ENCODE data around the gene ZDHHC16. TPM values are rescaled to one million over a fixed set of nuclear protein-coding genes. Genes with fewer than 3 reads are reported as not detected.

The ZDHHC16 gene
- total and polyA plus RNA-seq, 2 donors (not counting 1 experiment from before 2014, with no cell fraction given) = 24.1 to 41.5 TPM

DNA sequence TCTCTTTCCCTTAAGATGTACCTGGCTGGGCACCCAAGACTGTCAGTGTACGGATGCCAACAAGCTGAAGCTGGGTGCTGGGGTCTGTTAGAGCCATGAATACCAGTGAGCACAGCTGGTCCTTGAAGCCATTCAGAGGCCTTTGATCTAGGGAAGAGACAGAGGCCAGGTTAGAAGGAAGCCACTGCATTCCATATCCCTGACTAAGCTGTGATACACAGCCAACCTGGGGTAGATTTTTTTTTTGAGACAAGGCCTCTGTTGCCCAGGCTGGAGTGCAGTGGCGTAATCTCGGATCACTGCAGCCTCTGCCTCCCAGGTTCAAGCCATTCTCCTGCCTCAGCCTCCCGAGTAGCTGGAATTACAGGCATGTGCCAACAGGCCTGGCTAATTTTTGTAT lies 20.8 kb downstream of the ZDHHC16 start:
- Histone ChIP-seq H4K20me1 (ENCODE audit: control insufficient read depth, insufficient read depth, low read length, poor library complexity, severe bottlenecking) (no peaks in the 10 kb centered on the region), H3K36me3 (replicated peaks in 1 of 2; ENCODE audit: control extremely low read depth in 1 of 2, control insufficient read depth in 1 of 2, extremely low read depth in 1 of 2, insufficient read depth in 2 of 2, low read length in 1 of 2) (peaks cover 17 to 89% of the 10 kb centered on the region in 2 experiments), H3K9me3 (ENCODE audit: control extremely low read depth in 1 of 3, control insufficient read depth in 2 of 3, insufficient read depth in 1 of 3, low read length in 2 of 3) (no peaks in the 10 kb centered on the region), H2AFZ (ENCODE audit: insufficient read depth, low read depth, low read length, poor library complexity, severe bottlenecking) (no peak overlapping the region), H3K27ac (ENCODE audit: low read length in 2 of 2) (no peak overlapping the region), H3K4me1 (ENCODE audit: control insufficient read depth in 2 of 2, insufficient read depth in 2 of 2, low read length in 2 of 2) (no peaks in the 10 kb centered on the region), H3K4me2 (replicated peaks; ENCODE audit: low read depth, low read length, poor library complexity, severe bottlenecking) (no peak overlapping the region), H3K9ac (ENCODE audit: low read length) (no peak overlapping the region), H3K4me3 (ENCODE audit: control extremely low read depth in 1 of 5, extremely low read depth in 1 of 5, insufficient read depth in 1 of 5, low read depth in 2 of 5, low read length in 4 of 5) (no peak overlapping the region), H3K79me2 (ENCODE audit: control insufficient read depth, insufficient read depth, low read length) (no peaks in the 10 kb centered on the region), H3K27me3 (replicated peaks in 1 of 4; ENCODE audit: control extremely low read depth in 1 of 4, control insufficient read depth in 3 of 4, insufficient read depth in 4 of 4, low read length in 3 of 4) (no peaks in the 10 kb centered on the region)
- TF ChIP-seq EZH2 (IDR thresholded peaks at IDR 0.05; ENCODE audit: borderline replicate concordance, insufficient read depth, low read depth, low read length, poor library complexity, severe bottlenecking) = no peak
- TF ChIP-seq, protein P1, sequence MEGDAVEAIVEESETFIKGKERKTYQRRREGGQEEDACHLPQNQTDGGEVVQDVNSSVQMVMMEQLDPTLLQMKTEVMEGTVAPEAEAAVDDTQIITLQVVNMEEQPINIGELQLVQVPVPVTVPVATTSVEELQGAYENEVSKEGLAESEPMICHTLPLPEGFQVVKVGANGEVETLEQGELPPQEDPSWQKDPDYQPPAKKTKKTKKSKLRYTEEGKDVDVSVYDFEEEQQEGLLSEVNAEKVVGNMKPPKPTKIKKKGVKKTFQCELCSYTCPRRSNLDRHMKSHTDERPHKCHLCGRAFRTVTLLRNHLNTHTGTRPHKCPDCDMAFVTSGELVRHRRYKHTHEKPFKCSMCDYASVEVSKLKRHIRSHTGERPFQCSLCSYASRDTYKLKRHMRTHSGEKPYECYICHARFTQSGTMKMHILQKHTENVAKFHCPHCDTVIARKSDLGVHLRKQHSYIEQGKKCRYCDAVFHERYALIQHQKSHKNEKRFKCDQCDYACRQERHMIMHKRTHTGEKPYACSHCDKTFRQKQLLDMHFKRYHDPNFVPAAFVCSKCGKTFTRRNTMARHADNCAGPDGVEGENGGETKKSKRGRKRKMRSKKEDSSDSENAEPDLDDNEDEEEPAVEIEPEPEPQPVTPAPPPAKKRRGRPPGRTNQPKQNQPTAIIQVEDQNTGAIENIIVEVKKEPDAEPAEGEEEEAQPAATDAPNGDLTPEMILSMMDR (IDR thresholded peaks at IDR 0.05) = no peak
- H3K4me3 Mint-ChIP-seq = no peak overlapping the region
- ATAC-seq (ENCODE audit: low read depth) = no peak
- intact Hi-C loops (cut with micrococcal nuclease) = no loop called here
- no peaks in the 10 kb centered on the region for H3K4me1 Mint-ChIP-seq
- POLR2A ChIA-PET = interaction anchor here (0.8 to 1.0 kb wide), 2 partner anchors 31 to 260 kb away, joined by 3 to 5 read pairs; no protein-coding TSS in a partner anchor
- WGBS (ENCODE audit: insufficient coverage) = 100% methylated on average over 4 of the region's 4 CpGs
- H3K27me3 Mint-ChIP-seq = no peaks in the 10 kb centered on the region
- DNase-seq = no peak
- H3K9me3 Mint-ChIP-seq (ENCODE audit: insufficient read depth) = no peaks in the 10 kb centered on the region
- H3K27ac Mint-ChIP-seq = no peak overlapping the region
- CTCF ChIA-PET = interaction anchor here (3.3 to 8.4 kb wide), 2 partner anchors 8 to 85 kb away, joined by 17 to 96 read pairs; no protein-coding TSS in a partner anchor

DNA sequence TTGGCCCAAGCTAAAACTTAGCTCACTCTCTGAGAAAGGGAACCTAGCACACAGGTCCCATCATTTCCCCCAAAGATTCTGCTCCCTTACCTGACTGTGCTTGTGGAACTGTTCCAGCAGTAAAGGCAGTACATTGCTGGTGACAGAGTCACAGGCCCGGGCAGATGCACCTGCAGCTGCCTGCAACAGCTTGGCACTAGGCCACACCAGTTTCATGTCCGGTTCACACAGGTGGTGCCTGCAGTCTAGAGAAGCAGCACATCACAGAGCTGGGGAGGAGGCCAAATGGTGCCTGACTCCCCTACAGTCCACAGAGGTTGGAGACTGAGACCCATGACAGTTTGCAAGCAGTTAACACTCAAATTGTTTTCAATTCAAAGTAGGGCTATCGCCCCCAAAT lies 22.2 kb downstream of the ZDHHC16 start:
- POLR2A ChIA-PET = interaction anchor here (0.5 kb wide), 1 partner anchor 39 kb away, joined by 4 read pairs; no protein-coding TSS in a partner anchor

More for the DNA sequence above, 22.2 kb downstream of the ZDHHC16 start:
- H3K4me3 Mint-ChIP-seq = no peak overlapping the region
- ATAC-seq (ENCODE audit: low read depth) (no peak), DNase-seq (no peak)
- no peak for TF ChIP-seq EZH2 (IDR thresholded peaks at IDR 0.05; ENCODE audit: borderline replicate concordance, insufficient read depth, low read depth, low read length, poor library complexity, severe bottlenecking)
- TF ChIP-seq, protein P1 (IDR thresholded peaks at IDR 0.05) = no peak
- peaks cover 9 to 84% of the 10 kb centered on the region in 2 experiments for H3K36me3 ChIP-seq (replicated peaks in 1 of 2; ENCODE audit: control extremely low read depth in 1 of 2, control insufficient read depth in 1 of 2, extremely low read depth in 1 of 2, insufficient read depth in 2 of 2, low read length in 1 of 2)
- no peak overlapping the region for H3K4me2 ChIP-seq (replicated peaks; ENCODE audit: low read depth, low read length, poor library complexity, severe bottlenecking)
- CTCF ChIA-PET = interaction anchor here (0.6 to 8.4 kb wide), 3 partner anchors 84 to 265 kb away, joined by 3 to 96 read pairs (median 4); no protein-coding TSS in a partner anchor
- intact Hi-C loops (cut with micrococcal nuclease) = no loop called here
- no peaks in the 10 kb centered on the region for H4K20me1 ChIP-seq (ENCODE audit: control insufficient read depth, insufficient read depth, low read length, poor library complexity, severe bottlenecking)
- H3K27me3 Mint-ChIP-seq = no peaks in the 10 kb centered on the region
- no peaks in the 10 kb centered on the region for H3K4me1 ChIP-seq (ENCODE audit: control insufficient read depth in 2 of 2, insufficient read depth in 2 of 2, low read length in 2 of 2)
- H3K9me3 Mint-ChIP-seq (ENCODE audit: insufficient read depth) = no peaks in the 10 kb centered on the region
- H3K4me1 Mint-ChIP-seq = no peaks in the 10 kb centered on the region
- no peak overlapping the region for H3K27ac Mint-ChIP-seq
- 66% methylated on average over 2 of the region's 3 CpGs for WGBS (ENCODE audit: insufficient coverage)
- no peak overlapping the region for H3K27ac ChIP-seq (ENCODE audit: low read length in 2 of 2)
- H3K27me3 ChIP-seq (replicated peaks in 1 of 4; ENCODE audit: control extremely low read depth in 1 of 4, control insufficient read depth in 3 of 4, insufficient read depth in 4 of 4, low read length in 3 of 4) = no peaks in the 10 kb centered on the region
- H3K79me2 ChIP-seq (ENCODE audit: control insufficient read depth, insufficient read depth, low read length) = no peaks in the 10 kb centered on the region
- H2AFZ ChIP-seq (ENCODE audit: insufficient read depth, low read depth, low read length, poor library complexity, severe bottlenecking) = no peak overlapping the region
- H3K9me3 ChIP-seq (ENCODE audit: control extremely low read depth in 1 of 3, control insufficient read depth in 2 of 3, insufficient read depth in 1 of 3, low read length in 2 of 3) = no peaks in the 10 kb centered on the region
- no peak overlapping the region for H3K9ac ChIP-seq (ENCODE audit: low read length)
- H3K4me3 ChIP-seq (ENCODE audit: control extremely low read depth in 1 of 5, extremely low read depth in 1 of 5, insufficient read depth in 1 of 5, low read depth in 2 of 5, low read length in 4 of 5) = no peak overlapping the region

Measured in B cell (primary cell).